HepG2 (cell line): ENCODE results near the gene ARHGEF39. TPM values are rescaled to one million over a fixed set of nuclear protein-coding genes. Genes with fewer than 3 reads are reported as not detected.

Experiments
- ATAC-seq: fragments of 200-7000 bp; cut with Tn5 transposase; 3 replicates; pipeline ENCODE4 v1.9.1; 2020; ENCODE audit warnings: mild to moderate bottlenecking, moderate library complexity
- BruUV-seq: library from RNA; stranded (reverse); fragments of 400-500 nt; replicated peaks from 2 replicates; lab custom pipeline; 2021; lab: Mats Ljungman, UMichigan
- CTCF ChIA-PET: fragments of 300-600 bp; formaldehyde crosslinking; extraction: SDS; loops from one replicate; lab custom pipeline; 2021; ENCODE audit warnings: low total read pairs, inconsistent platforms, low intra/inter-chr PET ratio; lab: Yijun Ruan, JAX
- POLR2A ChIA-PET: fragments of 350-600 bp; sonication (Branson Sonifier 250); formaldehyde crosslinking; loops from one replicate; lab custom pipeline; 2020; ENCODE audit warnings: antibody characterized with exemption, inconsistent platforms; lab: Yijun Ruan, JAX
- DNase-seq: peaks from one replicate; pipeline ENCODE4 v3.0.0-alpha.2; 2015; ENCODE audit warnings: low spot score
- FAIRE-seq: peaks from 3 replicates; lab custom pipeline; 2011; peaks lifted over from hg19 to GRCh38; lab: Jason Lieb, UNC
- H2AFZ ChIP-seq: one replicate; pipeline ENCODE4 v1.6.1; 2011; ENCODE audit warnings: low read length, inconsistent platforms
- H3K27ac ChIP-seq: fragments of 300-600 bp; 3 replicates; pipeline ENCODE4 v1.8.0; 2011; ENCODE audit warnings: mixed run types, mild to moderate bottlenecking, mixed read lengths, low read length, inconsistent platforms; ENCODE audit not compliant: insufficient read depth; ENCODE audit errors: extremely low read length
- H3K27me3 ChIP-seq, 2 experiments: fragments of 200-600 bp in 1 of 2; 2 replicates in 1 of 2; 3 replicates in 1 of 2; pipeline versions ENCODE4 v1.6.0 to v1.8.0; 2011; ENCODE audit warnings: low read length in 2 of 2, mild to moderate bottlenecking in 2 of 2, moderate library complexity in 2 of 2, inconsistent platforms in 1 of 2; ENCODE audit not compliant: insufficient read depth in 2 of 2, control insufficient read depth in 1 of 2
- H3K36me3 ChIP-seq, 2 experiments: fragments of 200-600 bp in 1 of 2; replicated peaks in 1 of 2; 2 replicates in 1 of 2; 3 replicates in 1 of 2; pipeline versions ENCODE4 v1.5.1 to v1.8.0; 2011; ENCODE audit warnings: low read length in 2 of 2, inconsistent platforms in 1 of 2; ENCODE audit not compliant: insufficient read depth in 2 of 2, control insufficient read depth in 1 of 2
- H3K4me1 ChIP-seq: 2 replicates; pipeline ENCODE4 v1.5.1; 2012; ENCODE audit warnings: low read length, inconsistent platforms; ENCODE audit not compliant: insufficient read depth
- H3K4me2 ChIP-seq: 2 replicates; pipeline ENCODE4 v1.6.0; 2011; ENCODE audit warnings: low read depth, low read length, inconsistent platforms
- H3K4me3 ChIP-seq, 3 experiments: fragments of 200-600 bp in 1 of 3; sonication (generic), shearing (Covaris generic) in 1 of 3; replicated peaks in 1 of 3; 2 replicates each; pipeline ENCODE4 v1.5.1; 2011 to 2016; ENCODE audit warnings: low read length in 3 of 3, inconsistent platforms in 2 of 3, low read depth in 2 of 3, mild to moderate bottlenecking in 2 of 3, control low read depth in 1 of 3, mixed read lengths in 1 of 3; ENCODE audit not compliant: insufficient read depth in 1 of 3
- H3K79me2 ChIP-seq: one replicate; pipeline ENCODE4 v1.6.1; 2011; ENCODE audit warnings: low read length, inconsistent platforms; ENCODE audit not compliant: insufficient read depth
- H3K9ac ChIP-seq: 2 replicates; pipeline ENCODE4 v1.6.0; 2011; ENCODE audit warnings: mild to moderate bottlenecking, low read depth, low read length, inconsistent platforms; ENCODE audit not compliant: insufficient read depth
- H3K9me3 ChIP-seq: 2 replicates; pipeline ENCODE4 v1.5.1; 2012; ENCODE audit warnings: mild to moderate bottlenecking, low read length
- H4K20me1 ChIP-seq: 2 replicates; pipeline ENCODE4 v1.6.0; 2011; ENCODE audit warnings: inconsistent platforms, mild to moderate bottlenecking, low read length, moderate library complexity; ENCODE audit not compliant: insufficient read depth
- FOXJ3 ChIP-seq: sonication (generic); formaldehyde crosslinking; IDR thresholded peaks from 2 replicates; pipeline ENCODE4 v1.4.0; 2020; ENCODE audit warnings: missing genetic modification reagents, mild to moderate bottlenecking, borderline replicate concordance
- FOXP4 ChIP-seq: sonication (generic); formaldehyde crosslinking; IDR thresholded peaks from 2 replicates; pipeline ENCODE4 v1.4.0; 2020; ENCODE audit warnings: missing genetic modification reagents
- MTF1 ChIP-seq: sonication (generic); formaldehyde crosslinking; IDR thresholded peaks from 2 replicates; pipeline ENCODE4 v1.5.0; 2020; ENCODE audit warnings: missing genetic modification reagents
- NFKB2 ChIP-seq: sonication (generic); formaldehyde crosslinking; IDR thresholded peaks from 2 replicates; pipeline ENCODE4 v1.4.0; 2020; ENCODE audit warnings: missing genetic modification reagents, borderline replicate concordance
- POGK ChIP-seq: sonication (generic); formaldehyde crosslinking; conservative IDR thresholded peaks from 2 replicates; pipeline ENCODE4 v1.8.0; 2022; ENCODE audit warnings: mild to moderate bottlenecking, moderate library complexity, missing genetic modification reagents
- REPIN1 ChIP-seq: sonication (generic); formaldehyde crosslinking; IDR thresholded peaks from 2 replicates; pipeline ENCODE4 v1.8.0; 2022; ENCODE audit warnings: missing genetic modification reagents, low read depth, mild to moderate bottlenecking, borderline replicate concordance
- SRSF1 ChIP-seq: fragments of 200-400 bp; formaldehyde crosslinking; optimal IDR thresholded peaks from 2 replicates; pipeline ENCODE3; 2017; ENCODE audit warnings: mild to moderate bottlenecking, low read depth, low read length, moderate library complexity
- U2AF1 ChIP-seq: fragments of 200-400 bp; formaldehyde crosslinking; optimal IDR thresholded peaks from 2 replicates; pipeline ENCODE3; 2017; ENCODE audit warnings: mild to moderate bottlenecking, low read depth, low read length
- ZKSCAN1 ChIP-seq: fragments of 150-350 bp; IDR thresholded peaks from 2 replicates; pipeline ENCODE4 v1.6.1; 2014; ENCODE audit warnings: low read length
- ZNF10 ChIP-seq: sonication (generic); formaldehyde crosslinking; IDR thresholded peaks from 2 replicates; pipeline ENCODE4 v1.4.0; 2020; ENCODE audit warnings: mild to moderate bottlenecking, low read depth, missing genetic modification reagents, borderline replicate concordance
- ZNF841 ChIP-seq: sonication (generic); formaldehyde crosslinking; IDR thresholded peaks from 2 replicates; pipeline ENCODE4 v1.8.1; 2023; ENCODE audit warnings: missing genetic modification reagents, borderline replicate concordance
- ZUFSP ChIP-seq: sonication (generic); formaldehyde crosslinking; IDR thresholded peaks from 2 replicates; pipeline ENCODE4 v1.9.0; 2021; ENCODE audit warnings: missing genetic modification reagents, mild to moderate bottlenecking, borderline replicate concordance
- WGBS: methylation state at CpG from one replicate; pipeline ENCODE4 v1.1.6; 2017; ENCODE audit warnings: low lambda C conversion rate; 5-methylcytosine and 5-hydroxymethylcytosine counted together
- in situ Hi-C: cut with HindIII; loops from 2 replicates; pipeline ENCODE4 v1.10.0; 2017; ENCODE audit warnings: low pct_unique_long_range_greater_than_20kb; ENCODE audit not compliant: extremely low pct_ligation_motif_present
- intact Hi-C: fragments of 100-400 bp; cut with micrococcal nuclease; formaldehyde crosslinking; loops from one replicate; pipeline ENCODE4 v1.10.0; 2022; ENCODE audit not compliant: unreplicated experiment
- polyA plus RNA-seq, 8 experiments: library from polyadenylated mRNA; depleted of rRNA in 3 of 8; stranded (reverse) in 7 of 8; unstranded in 1 of 8; fragments of >200 nt; fragmentation: Illumina TruSeq in 4 of 8; extraction: Trizol in 4 of 8; gene quantifications; 2 replicates each; pipeline versions ENCODE4 v1.2.1 to v1.2.3, GENCODE V29; 2011 to 2016; ENCODE audit warnings: low read depth in 4 of 8, missing spikeins in 1 of 8, mixed read lengths in 1 of 8; ENCODE audit not compliant: insufficient read depth in 1 of 8
- total RNA-seq, 5 experiments: library from RNA; depleted of rRNA; stranded (reverse); fragments of >200 nt; fragmentation: Illumina TruSeq; extraction: Trizol; gene quantifications; 2 replicates each; pipeline ENCODE4 v1.2.3, GENCODE V29; 2016; ENCODE audit warnings: low read depth in 1 of 5
- TF ChIP-seq, protein P1 (sequence below): sonication (generic); formaldehyde crosslinking; IDR thresholded peaks from 2 replicates; pipeline ENCODE4 v1.4.0; 2020; ENCODE audit warnings: missing genetic modification reagents

Gene ARHGEF39
- total and polyA plus RNA-seq, 2 of the 13 experiments (the other 11 are each of a cell fraction or from before 2014, with no cell fraction given): 11.2 to 12.3 TPM

- BruUV-seq: TSS peak; percentile 19
- intact Hi-C loops: no loop called here
- 98% methylated on average over 21 of the region's 21 CpGs for WGBS
Measured at GRCh38 chr9:35711501-35712428, 46.8 kb upstream of the ARHGEF39 start.

More at GRCh38 chr9:35711501-35712428, 46.8 kb upstream of the ARHGEF39 start:
- H4K20me1 ChIP-seq: no peaks in the 10 kb centered on the region
- no peak overlapping the region for H3K27ac ChIP-seq
- H2AFZ ChIP-seq: no peak overlapping the region
- no peaks in the 10 kb centered on the region for H3K27me3 ChIP-seq
- in situ Hi-C loops: no loop called here
- no peaks in the 10 kb centered on the region for H3K9me3 ChIP-seq
- ChIA-PET POLR2A (interaction anchor here (0.9 to 1.5 kb wide), 2 partner anchors 47 to 54 kb away, joined by 3 read pairs; partner anchors contain the start of genes CCDC107 and RMRP), CTCF (no interaction called here)
- no peak overlapping the region for H3K4me3 ChIP-seq
- ATAC-seq (no peak), FAIRE-seq (no peak), DNase-seq (no peak)
- no peak overlapping the region for H3K4me2 ChIP-seq
- H3K79me2 ChIP-seq: no peaks in the 10 kb centered on the region
- TF ChIP-seq U2AF1 (no peak), SRSF1 (no peak), MTF1 (CRISPR knock-in tag) (no peak), FOXP4 (CRISPR knock-in tag) (no peak), NFKB2 (CRISPR knock-in tag) (no peak), REPIN1 (no peak), POGK (CRISPR knock-in tag) (no peak), ZNF10 (CRISPR knock-in tag) (no peak), ZKSCAN1 (no peak), ZUFSP (no peak), ZNF841 (no peak), FOXJ3 (CRISPR knock-in tag) (no peak)
- TF ChIP-seq, protein P1, sequence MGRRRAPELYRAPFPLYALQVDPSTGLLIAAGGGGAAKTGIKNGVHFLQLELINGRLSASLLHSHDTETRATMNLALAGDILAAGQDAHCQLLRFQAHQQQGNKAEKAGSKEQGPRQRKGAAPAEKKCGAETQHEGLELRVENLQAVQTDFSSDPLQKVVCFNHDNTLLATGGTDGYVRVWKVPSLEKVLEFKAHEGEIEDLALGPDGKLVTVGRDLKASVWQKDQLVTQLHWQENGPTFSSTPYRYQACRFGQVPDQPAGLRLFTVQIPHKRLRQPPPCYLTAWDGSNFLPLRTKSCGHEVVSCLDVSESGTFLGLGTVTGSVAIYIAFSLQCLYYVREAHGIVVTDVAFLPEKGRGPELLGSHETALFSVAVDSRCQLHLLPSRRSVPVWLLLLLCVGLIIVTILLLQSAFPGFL (CRISPR knock-in tag): no peak
- H3K9ac ChIP-seq: no peak overlapping the region
- no peaks in the 10 kb centered on the region for H3K4me1 ChIP-seq
- H3K36me3 ChIP-seq: peaks cover 50 to 89% of the 10 kb centered on the region in 2 experiments
